Keratinocyte (primary cell): ENCODE data around the gene AP1S3. TPM values are rescaled to one million over a fixed set of nuclear protein-coding genes. Genes with fewer than 3 reads are reported as not detected.

Experiments used
- DNase-seq: peaks from one replicate; pipeline ENCODE4 v3.0.0-alpha.2; 2011; ENCODE audit warnings: low read depth, missing footprints, low spot score
- FAIRE-seq: peaks from 2 replicates; lab custom pipeline; 2011; peaks lifted over from hg19 to GRCh38; lab: Jason Lieb, UNC
- H2AFZ ChIP-seq: 2 replicates; pipeline ENCODE4 v1.6.0; 2012; ENCODE audit warnings: low read length, control low read depth, inconsistent platforms; ENCODE audit not compliant: control insufficient read depth
- H3K27ac ChIP-seq: 2 replicates; pipeline ENCODE4 v1.5.1; 2011; ENCODE audit warnings: low read length; ENCODE audit not compliant: control insufficient read depth, insufficient read depth
- H3K27me3 ChIP-seq: 3 replicates; pipeline ENCODE4 v1.6.0; 2011; ENCODE audit warnings: low read length; ENCODE audit not compliant: control insufficient read depth, insufficient read depth; ENCODE audit errors: extremely low read depth
- H3K36me3 ChIP-seq, 2 experiments: 2 replicates in 1 of 2; 3 replicates in 1 of 2; pipeline ENCODE4 v1.5.1; 2011; ENCODE audit warnings: low read length in 2 of 2, mild to moderate bottlenecking in 1 of 2; ENCODE audit not compliant: control insufficient read depth in 2 of 2, insufficient read depth in 2 of 2; ENCODE audit errors: extremely low read depth in 1 of 2
- H3K4me1 ChIP-seq: 3 replicates; pipeline ENCODE4 v1.5.1; 2011; ENCODE audit warnings: low read length; ENCODE audit not compliant: control insufficient read depth, insufficient read depth; ENCODE audit errors: extremely low read depth
- H3K4me2 ChIP-seq: 3 replicates; pipeline ENCODE4 v1.6.0; 2011; ENCODE audit warnings: low read depth, low read length; ENCODE audit not compliant: control insufficient read depth, insufficient read depth; ENCODE audit errors: extremely low read depth
- H3K4me3 ChIP-seq, 3 experiments: fragments of 200-600 bp in 1 of 3; sonication (generic) in 1 of 3; 2 replicates in 2 of 3; 3 replicates in 1 of 3; pipeline ENCODE4 v1.5.1; 2011 to 2016; ENCODE audit warnings: low read length in 3 of 3, mild to moderate bottlenecking in 3 of 3, control low read depth in 2 of 3, inconsistent platforms in 1 of 3, low read depth in 1 of 3, mixed read lengths in 1 of 3, mixed run types in 1 of 3, moderate library complexity in 1 of 3; ENCODE audit not compliant: control insufficient read depth in 2 of 3, insufficient read depth in 2 of 3; ENCODE audit errors: extremely low read depth in 1 of 3
- H3K79me2 ChIP-seq: 2 replicates; pipeline ENCODE4 v1.6.0; 2012; ENCODE audit warnings: low read length; ENCODE audit not compliant: control insufficient read depth, insufficient read depth
- H3K9ac ChIP-seq: 3 replicates; pipeline ENCODE4 v1.6.0; 2011; ENCODE audit warnings: low read length; ENCODE audit not compliant: control insufficient read depth, insufficient read depth; ENCODE audit errors: extremely low read depth
- H3K9me1 ChIP-seq: 3 replicates; pipeline ENCODE4 v1.6.0; 2011; ENCODE audit warnings: low read length; ENCODE audit not compliant: control insufficient read depth, insufficient read depth; ENCODE audit errors: extremely low read depth
- H3K9me3 ChIP-seq: 2 replicates; pipeline ENCODE4 v1.5.1; 2012; ENCODE audit warnings: low read depth, low read length; ENCODE audit not compliant: control insufficient read depth
- H4K20me1 ChIP-seq: 3 replicates; pipeline ENCODE4 v1.6.0; 2011; ENCODE audit warnings: low read length; ENCODE audit not compliant: control insufficient read depth, insufficient read depth; ENCODE audit errors: extremely low read depth
- EZH2 ChIP-seq: IDR thresholded peaks from one replicate; pipeline ENCODE4 v1.6.1; 2012; ENCODE audit warnings: inconsistent platforms, mild to moderate bottlenecking, low read length, moderate library complexity
- dilution Hi-C: fragments of 300-500 bp; cut with MboI; formaldehyde crosslinking; loops from one replicate; pipeline ENCODE4 v1.7.0; 2020; ENCODE audit warnings: low sequenced_read_pairs; ENCODE audit not compliant: extremely low pct_ligation_motif_present
- polyA plus RNA-seq, 5 experiments: library from polyadenylated mRNA; depleted of rRNA in 3 of 5; stranded (reverse) in 3 of 5; stranded (forward) in 1 of 5; unstranded in 1 of 5; fragments of >200 nt; gene quantifications; 1 replicate in 1 of 5; 2 replicates in 3 of 5; 3 replicates in 1 of 5; pipeline versions ENCODE4 v1.2.1 to v1.2.3, GENCODE V29; 2011 to 2012; ENCODE audit warnings: missing spikeins in 2 of 5, low read depth in 1 of 5, low replicate concordance in 1 of 5
- TF ChIP-seq, protein P1 (sequence below), 3 experiments: IDR thresholded peaks in 1 of 3; conservative IDR thresholded peaks in 1 of 3; optimal IDR thresholded peaks in 1 of 3; 2 replicates in 2 of 3; 3 replicates in 1 of 3; pipeline versions ENCODE3 to v1.5.1; 2011; ENCODE audit warnings: low read length in 3 of 3, mild to moderate bottlenecking in 3 of 3, moderate library complexity in 2 of 3, control low read depth in 1 of 3, inconsistent platforms in 1 of 3; ENCODE audit not compliant: insufficient read depth in 2 of 3; ENCODE audit errors: extremely low read depth in 1 of 3

The AP1S3 gene
- polyA plus RNA-seq, 1 donor (not counting 4 experiments of a cell fraction or from before 2014, with no cell fraction given): 33.7 TPM

DNA sequence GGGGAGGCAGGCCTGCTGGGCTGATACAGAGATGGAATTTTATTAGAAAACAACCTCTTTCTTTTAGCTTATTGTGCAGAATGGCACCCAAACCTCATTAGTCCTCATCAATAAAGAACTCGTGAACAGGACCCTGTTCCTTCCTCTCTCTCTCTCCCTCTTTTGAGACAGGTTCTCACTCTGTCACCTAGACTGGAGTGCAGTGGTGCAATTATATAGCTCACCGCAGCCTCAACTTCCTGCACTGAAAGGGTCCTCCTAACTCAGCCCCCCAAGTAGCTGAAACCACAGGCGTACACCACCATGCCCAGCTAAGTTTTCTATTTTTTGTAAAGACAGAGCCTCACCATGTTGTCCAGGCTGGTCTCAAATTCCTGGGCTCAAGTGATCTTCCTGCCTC lies 21.7 kb upstream of the AP1S3 start:
- peaks cover 18% of the 10 kb centered on the region for H3K4me1 ChIP-seq
- no peaks in the 10 kb centered on the region for H4K20me1 ChIP-seq
- H3K4me2 ChIP-seq: no peak overlapping the region
- no peaks in the 10 kb centered on the region for H3K9me3 ChIP-seq
- no peak overlapping the region for H3K9ac ChIP-seq
- peaks cover 0 to 1% of the 10 kb centered on the region in 2 experiments for H3K36me3 ChIP-seq
- H3K27me3 ChIP-seq: no peaks in the 10 kb centered on the region
- TF ChIP-seq EZH2: no peak
- TF ChIP-seq, protein P1, sequence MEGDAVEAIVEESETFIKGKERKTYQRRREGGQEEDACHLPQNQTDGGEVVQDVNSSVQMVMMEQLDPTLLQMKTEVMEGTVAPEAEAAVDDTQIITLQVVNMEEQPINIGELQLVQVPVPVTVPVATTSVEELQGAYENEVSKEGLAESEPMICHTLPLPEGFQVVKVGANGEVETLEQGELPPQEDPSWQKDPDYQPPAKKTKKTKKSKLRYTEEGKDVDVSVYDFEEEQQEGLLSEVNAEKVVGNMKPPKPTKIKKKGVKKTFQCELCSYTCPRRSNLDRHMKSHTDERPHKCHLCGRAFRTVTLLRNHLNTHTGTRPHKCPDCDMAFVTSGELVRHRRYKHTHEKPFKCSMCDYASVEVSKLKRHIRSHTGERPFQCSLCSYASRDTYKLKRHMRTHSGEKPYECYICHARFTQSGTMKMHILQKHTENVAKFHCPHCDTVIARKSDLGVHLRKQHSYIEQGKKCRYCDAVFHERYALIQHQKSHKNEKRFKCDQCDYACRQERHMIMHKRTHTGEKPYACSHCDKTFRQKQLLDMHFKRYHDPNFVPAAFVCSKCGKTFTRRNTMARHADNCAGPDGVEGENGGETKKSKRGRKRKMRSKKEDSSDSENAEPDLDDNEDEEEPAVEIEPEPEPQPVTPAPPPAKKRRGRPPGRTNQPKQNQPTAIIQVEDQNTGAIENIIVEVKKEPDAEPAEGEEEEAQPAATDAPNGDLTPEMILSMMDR (optimal IDR thresholded peaks at IDR 0.05 in 1 of 3, IDR thresholded peaks at IDR 0.05 in 1 of 3, conservative IDR thresholded peaks at IDR 0.05 in 1 of 3; ENCODE audit: extremely low read depth in 1 of 3, insufficient read depth in 2 of 3, low read length in 3 of 3): no peak
- H3K27ac ChIP-seq: no peak overlapping the region
- no peak overlapping the region for H3K4me3 ChIP-seq
- H2AFZ ChIP-seq: no peak overlapping the region
- no peaks in the 10 kb centered on the region for H3K9me1 ChIP-seq
- FAIRE-seq: no peak
- no peak for DNase-seq
- no peaks in the 10 kb centered on the region for H3K79me2 ChIP-seq
- dilution Hi-C loops: no loop called here

DNA sequence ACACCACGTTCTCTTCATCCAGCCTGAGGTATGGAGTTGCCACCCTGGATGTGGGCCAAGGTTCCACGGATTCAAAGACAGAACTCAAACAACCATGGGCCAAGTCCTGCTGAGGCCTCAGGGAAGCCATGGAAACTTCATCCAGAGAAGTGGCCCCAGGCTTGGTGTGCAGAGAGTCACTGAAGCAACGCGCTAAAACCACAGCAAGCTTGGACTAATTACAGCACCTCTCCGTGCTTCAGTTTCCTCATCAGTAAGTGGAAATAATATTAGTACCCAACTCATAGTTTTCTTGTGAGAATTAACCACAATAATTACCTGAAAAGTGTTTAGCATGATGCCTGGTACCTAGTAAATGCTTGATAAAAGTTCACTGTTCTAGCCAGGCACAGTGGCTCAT lies 19.2 kb upstream of the AP1S3 start:
- H3K4me1 ChIP-seq: peaks cover 15% of the 10 kb centered on the region
- no peak for FAIRE-seq
- H3K79me2 ChIP-seq: no peaks in the 10 kb centered on the region
- no peak for TF ChIP-seq EZH2
- TF ChIP-seq, protein P1 (optimal IDR thresholded peaks at IDR 0.05 in 1 of 3, IDR thresholded peaks at IDR 0.05 in 1 of 3, conservative IDR thresholded peaks at IDR 0.05 in 1 of 3; ENCODE audit: extremely low read depth in 1 of 3, insufficient read depth in 2 of 3, low read length in 3 of 3): no peak
- H3K9me3 ChIP-seq: no peaks in the 10 kb centered on the region
- H2AFZ ChIP-seq: no peak overlapping the region
- no peaks in the 10 kb centered on the region for H3K9me1 ChIP-seq
- H3K4me2 ChIP-seq: no peak overlapping the region
- dilution Hi-C loops: no loop called here
- no peak for DNase-seq
- no peak overlapping the region for H3K9ac ChIP-seq
- no peaks in the 10 kb centered on the region for H4K20me1 ChIP-seq
- H3K27ac ChIP-seq: no peak overlapping the region
- no peak overlapping the region for H3K4me3 ChIP-seq
- peaks cover 0 to 1% of the 10 kb centered on the region in 2 experiments for H3K36me3 ChIP-seq
- no peaks in the 10 kb centered on the region for H3K27me3 ChIP-seq
